ENCODE data around the gene XPO6.

Gene XPO6

DNA sequence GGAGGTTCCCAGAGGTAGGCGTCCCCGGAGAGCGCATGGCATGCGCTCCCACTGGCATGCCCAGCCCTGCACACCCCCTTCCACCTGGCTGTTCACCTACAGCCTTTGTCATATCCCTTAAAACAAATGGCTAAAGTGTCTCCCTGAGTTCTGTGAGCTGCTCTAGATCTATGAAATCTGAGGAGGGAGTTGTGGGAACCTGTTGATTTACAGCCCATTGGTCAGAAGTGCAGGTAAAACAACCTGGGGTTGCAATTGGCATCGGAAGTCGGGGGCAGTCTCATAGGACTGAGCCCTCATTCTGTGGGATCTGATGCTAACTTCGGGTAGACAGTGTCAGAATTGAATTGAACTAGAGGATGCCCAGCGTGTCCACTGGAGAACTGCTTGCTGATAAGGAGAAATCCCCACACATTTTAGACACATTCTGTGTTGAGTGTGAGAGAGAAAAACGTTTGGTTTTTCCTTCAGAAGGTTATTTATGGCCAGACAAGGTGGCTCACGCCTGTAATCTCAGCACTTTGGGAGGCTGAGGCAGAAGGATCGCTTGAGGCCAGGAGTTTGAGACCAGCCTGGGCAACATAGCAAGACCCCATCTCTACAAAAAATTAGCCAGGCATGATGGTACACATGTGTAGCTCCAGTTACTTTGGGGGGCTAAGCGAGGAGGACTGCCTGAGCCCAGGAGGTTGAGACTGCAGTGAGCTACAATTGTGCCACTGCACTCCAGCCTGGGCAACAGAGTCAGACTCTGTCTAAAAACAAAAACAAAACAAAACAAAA lies 126.2 kb downstream of the XPO6 start:
- no peaks in the 10 kb centered on the region for H3F3A ChIP-seq (ENCODE audit: low read depth)
- no peaks in the 10 kb centered on the region for H4K20me1 ChIP-seq (ENCODE audit: insufficient read depth, low read length, poor library complexity, severe bottlenecking)
- no peaks in the 10 kb centered on the region for H3K4me1 ChIP-seq (ENCODE audit: insufficient read depth, low read length, poor library complexity, severe bottlenecking)
- no peaks in the 10 kb centered on the region for H3K9me3 ChIP-seq (ENCODE audit: insufficient read depth, low read depth, low read length)
- H3K36me3 ChIP-seq (ENCODE audit: insufficient read depth, low read length) = no peaks in the 10 kb centered on the region
- no peaks in the 10 kb centered on the region for H3K9me2 ChIP-seq (replicated peaks; ENCODE audit: low read depth, low read length)
- no peak overlapping the region for H3K4me2 ChIP-seq (ENCODE audit: low read depth, low read length, poor library complexity, severe bottlenecking)
- no peaks in the 10 kb centered on the region for H3K27me3 ChIP-seq (ENCODE audit: insufficient read depth, low read length, poor library complexity, severe bottlenecking)
- H2AFZ ChIP-seq (ENCODE audit: low read length) = no peak overlapping the region
- TF ChIP-seq, protein P1, sequence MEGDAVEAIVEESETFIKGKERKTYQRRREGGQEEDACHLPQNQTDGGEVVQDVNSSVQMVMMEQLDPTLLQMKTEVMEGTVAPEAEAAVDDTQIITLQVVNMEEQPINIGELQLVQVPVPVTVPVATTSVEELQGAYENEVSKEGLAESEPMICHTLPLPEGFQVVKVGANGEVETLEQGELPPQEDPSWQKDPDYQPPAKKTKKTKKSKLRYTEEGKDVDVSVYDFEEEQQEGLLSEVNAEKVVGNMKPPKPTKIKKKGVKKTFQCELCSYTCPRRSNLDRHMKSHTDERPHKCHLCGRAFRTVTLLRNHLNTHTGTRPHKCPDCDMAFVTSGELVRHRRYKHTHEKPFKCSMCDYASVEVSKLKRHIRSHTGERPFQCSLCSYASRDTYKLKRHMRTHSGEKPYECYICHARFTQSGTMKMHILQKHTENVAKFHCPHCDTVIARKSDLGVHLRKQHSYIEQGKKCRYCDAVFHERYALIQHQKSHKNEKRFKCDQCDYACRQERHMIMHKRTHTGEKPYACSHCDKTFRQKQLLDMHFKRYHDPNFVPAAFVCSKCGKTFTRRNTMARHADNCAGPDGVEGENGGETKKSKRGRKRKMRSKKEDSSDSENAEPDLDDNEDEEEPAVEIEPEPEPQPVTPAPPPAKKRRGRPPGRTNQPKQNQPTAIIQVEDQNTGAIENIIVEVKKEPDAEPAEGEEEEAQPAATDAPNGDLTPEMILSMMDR (conservative IDR thresholded peaks at IDR 0.05; ENCODE audit: low read length) = no peak
- TF ChIP-seq EZH2phosphoT487 (IDR thresholded peaks at IDR 0.05; ENCODE audit: borderline replicate concordance) = no peak
- H3K79me2 ChIP-seq (ENCODE audit: insufficient read depth, low read length) = no peaks in the 10 kb centered on the region
- H3K4me3 ChIP-seq (ENCODE audit: low read length, poor library complexity, severe bottlenecking) = no peak overlapping the region
- H3K9ac ChIP-seq (ENCODE audit: low read depth, low read length, poor library complexity, severe bottlenecking) = no peak overlapping the region

GRCh38 chr16:28084209-28084608 lies 127.6 kb downstream of the XPO6 start:
- Histone ChIP-seq H3K9me2 (replicated peaks; ENCODE audit: low read depth, low read length) (no peaks in the 10 kb centered on the region), H3K4me3 (ENCODE audit: low read length, poor library complexity, severe bottlenecking) (no peak overlapping the region), H3K36me3 (ENCODE audit: insufficient read depth, low read length) (no peaks in the 10 kb centered on the region), H3F3A (ENCODE audit: low read depth) (no peaks in the 10 kb centered on the region), H3K9ac (ENCODE audit: low read depth, low read length, poor library complexity, severe bottlenecking) (no peak overlapping the region), H3K4me2 (ENCODE audit: low read depth, low read length, poor library complexity, severe bottlenecking) (no peak overlapping the region), H4K20me1 (ENCODE audit: insufficient read depth, low read length, poor library complexity, severe bottlenecking) (no peaks in the 10 kb centered on the region), H3K79me2 (ENCODE audit: insufficient read depth, low read length) (no peaks in the 10 kb centered on the region), H2AFZ (ENCODE audit: low read length) (no peak overlapping the region), H3K27me3 (ENCODE audit: insufficient read depth, low read length, poor library complexity, severe bottlenecking) (no peaks in the 10 kb centered on the region), H3K4me1 (ENCODE audit: insufficient read depth, low read length, poor library complexity, severe bottlenecking) (no peaks in the 10 kb centered on the region), H3K9me3 (ENCODE audit: insufficient read depth, low read depth, low read length) (no peaks in the 10 kb centered on the region)
- TF ChIP-seq EZH2phosphoT487 (IDR thresholded peaks at IDR 0.05; ENCODE audit: borderline replicate concordance) = no peak
- TF ChIP-seq, protein P1 (conservative IDR thresholded peaks at IDR 0.05; ENCODE audit: low read length) = no peak

GRCh38 chr16:28082624-28083023 lies 129.1 kb downstream of the XPO6 start:
- Histone ChIP-seq H3K27me3 (ENCODE audit: insufficient read depth, low read length, poor library complexity, severe bottlenecking) (no peaks in the 10 kb centered on the region), H3F3A (ENCODE audit: low read depth) (no peaks in the 10 kb centered on the region), H4K20me1 (ENCODE audit: insufficient read depth, low read length, poor library complexity, severe bottlenecking) (no peaks in the 10 kb centered on the region), H3K9ac (ENCODE audit: low read depth, low read length, poor library complexity, severe bottlenecking) (no peak overlapping the region), H3K79me2 (ENCODE audit: insufficient read depth, low read length) (no peaks in the 10 kb centered on the region), H2AFZ (ENCODE audit: low read length) (no peak overlapping the region), H3K9me2 (replicated peaks; ENCODE audit: low read depth, low read length) (no peaks in the 10 kb centered on the region), H3K4me3 (ENCODE audit: low read length, poor library complexity, severe bottlenecking) (no peak overlapping the region), H3K9me3 (ENCODE audit: insufficient read depth, low read depth, low read length) (no peaks in the 10 kb centered on the region), H3K4me2 (ENCODE audit: low read depth, low read length, poor library complexity, severe bottlenecking) (no peak overlapping the region), H3K4me1 (ENCODE audit: insufficient read depth, low read length, poor library complexity, severe bottlenecking) (no peaks in the 10 kb centered on the region), H3K36me3 (ENCODE audit: insufficient read depth, low read length) (no peaks in the 10 kb centered on the region)
- TF ChIP-seq, protein P1 (conservative IDR thresholded peaks at IDR 0.05; ENCODE audit: low read length) = no peak
- no peak for TF ChIP-seq EZH2phosphoT487 (IDR thresholded peaks at IDR 0.05; ENCODE audit: borderline replicate concordance)
